K562 (cell line): ENCODE data around the gene MEAF6. TPM values are rescaled to one million over a fixed set of nuclear protein-coding genes. Genes with fewer than 3 reads are reported as not detected.

Experiments
- ATAC-seq: fragments of 200-7000 bp; cut with Tn5 transposase; 3 replicates; pipeline ENCODE4 v1.9.1; 2020; ENCODE audit warnings: moderate library complexity
- BruUV-seq: library from RNA; stranded (reverse); fragments of 400-500 nt; replicated peaks from 2 replicates; lab custom pipeline; 2021; lab: Mats Ljungman, UMichigan
- CTCF ChIA-PET: fragments of 300-600 bp; formaldehyde crosslinking; extraction: SDS; loops from one replicate; lab custom pipeline; 2021; ENCODE audit warnings: low intra/inter-chr PET ratio; lab: Yijun Ruan, JAX
- POLR2A ChIA-PET: fragments of 300-600, 350-650 bp; sonication (Branson Sonifier 250); formaldehyde crosslinking; extraction: SDS; loops from one replicate; lab custom pipeline; 2021; ENCODE audit warnings: antibody characterized with exemption, inconsistent platforms; lab: Yijun Ruan, JAX
- DNase-seq, 4 experiments: peaks; one replicate each; pipeline versions ENCODE4 v3.0.0 to v3.0.0-alpha.2; 2011 to 2018; ENCODE audit warnings: low spot score in 3 of 4, mixed read lengths in 3 of 4; ENCODE audit errors: extremely low read depth in 1 of 4
- FAIRE-seq: peaks from 2 replicates; lab custom pipeline; 2011; peaks lifted over from hg19 to GRCh38; lab: Jason Lieb, UNC
- H2AFZ ChIP-seq: 2 replicates; pipeline ENCODE4 v1.6.0; 2011; ENCODE audit warnings: low read depth, low read length, control low read depth, inconsistent platforms
- H3K27ac ChIP-seq: fragments of 200-600 bp; 3 replicates; pipeline ENCODE4 v1.8.0; 2011; ENCODE audit warnings: low read depth, mild to moderate bottlenecking, control low read depth, inconsistent platforms, low read length, moderate library complexity, mixed read lengths; ENCODE audit errors: extremely low read depth
- H3K27me3 ChIP-seq, 2 experiments: fragments of 300-600 bp in 1 of 2; 2 replicates in 1 of 2; 3 replicates in 1 of 2; pipeline versions ENCODE4 v1.6.0 to v1.8.0; 2011; ENCODE audit warnings: inconsistent platforms in 2 of 2, low read length in 2 of 2, mild to moderate bottlenecking in 1 of 2, mixed read lengths in 1 of 2, moderate library complexity in 1 of 2; ENCODE audit not compliant: control insufficient read depth in 2 of 2, insufficient read depth in 2 of 2
- H3K36me3 ChIP-seq: fragments of 300-600 bp; 3 replicates; pipeline ENCODE4 v1.8.0; 2011; ENCODE audit warnings: mild to moderate bottlenecking, low read length, inconsistent platforms; ENCODE audit not compliant: control insufficient read depth, insufficient read depth
- H3K4me1 ChIP-seq, 2 experiments: fragments of 200-600 bp in 1 of 2; replicated peaks in 1 of 2; 2 replicates in 1 of 2; 3 replicates in 1 of 2; pipeline versions ENCODE4 v1.5.1 to v1.8.0; 2011; ENCODE audit warnings: inconsistent platforms in 2 of 2, low read length in 2 of 2, mild to moderate bottlenecking in 1 of 2, mixed read lengths in 1 of 2, moderate library complexity in 1 of 2; ENCODE audit not compliant: control insufficient read depth in 2 of 2, insufficient read depth in 2 of 2
- H3K4me2 ChIP-seq: 2 replicates; pipeline ENCODE4 v1.6.1; 2011; ENCODE audit warnings: low read length, control low read depth, inconsistent platforms, mixed read lengths; ENCODE audit not compliant: insufficient read depth
- H3K4me3 ChIP-seq: fragments of 200-600 bp; sonication (generic), shearing (Covaris generic); 2 replicates; pipeline ENCODE4 v1.5.1; 2016; ENCODE audit warnings: control low read depth, inconsistent platforms
- H3K79me2 ChIP-seq: fragments of 200-600 bp; 3 replicates; pipeline ENCODE4 v1.8.0; 2011; ENCODE audit warnings: low read length, inconsistent platforms; ENCODE audit not compliant: control insufficient read depth, insufficient read depth
- H3K9ac ChIP-seq, 2 experiments: 2 replicates each; pipeline versions ENCODE4 v1.6.0 to v1.6.1; 2011; ENCODE audit warnings: low read depth in 2 of 2, low read length in 2 of 2, control low read depth in 1 of 2, inconsistent platforms in 1 of 2, mild to moderate bottlenecking in 1 of 2, mixed read lengths in 1 of 2; ENCODE audit not compliant: insufficient read depth in 1 of 2
- H3K9me1 ChIP-seq: one replicate; pipeline ENCODE4 v1.6.0; 2011; ENCODE audit warnings: inconsistent platforms, mild to moderate bottlenecking, low read length, moderate library complexity; ENCODE audit not compliant: control insufficient read depth, insufficient read depth
- H3K9me3 ChIP-seq: replicated peaks from 2 replicates; pipeline ENCODE4 v1.5.1; 2011; ENCODE audit warnings: low read depth, low read length, inconsistent platforms; ENCODE audit not compliant: control insufficient read depth, insufficient read depth
- H4K20me1 ChIP-seq: replicated peaks from 2 replicates; pipeline ENCODE4 v1.6.1; 2011; ENCODE audit warnings: low read length, inconsistent platforms, mixed read lengths; ENCODE audit not compliant: control insufficient read depth, insufficient read depth
- BRCA1 ChIP-seq, 2 experiments: fragments of 450-650 bp in 1 of 2; sonication (generic) in 1 of 2; formaldehyde crosslinking in 1 of 2; IDR thresholded peaks; 2 replicates each; pipeline versions ENCODE4 v1.5.0 to v1.6.1; 2017 to 2020; ENCODE audit warnings: mild to moderate bottlenecking in 1 of 2, missing genetic modification reagents in 1 of 2
- ETV6 ChIP-seq, 3 experiments: fragments of 150-350 bp in 1 of 3; sonication (generic) in 1 of 3; formaldehyde crosslinking in 1 of 3; IDR thresholded peaks; 2 replicates each; pipeline versions ENCODE4 v1.6.1 to v1.8.0; 2014 to 2022; ENCODE audit warnings: borderline replicate concordance in 2 of 3, low read depth in 2 of 3, antibody characterized with exemption in 1 of 3, low read length in 1 of 3, mild to moderate bottlenecking in 1 of 3, missing genetic modification reagents in 1 of 3
- GTF2A2 ChIP-seq: IDR thresholded peaks from 2 replicates; pipeline ENCODE4 v1.6.1; 2016; ENCODE audit warnings: mild to moderate bottlenecking, missing genetic modification characterization, missing compliant biosample characterization
- GTF2E2 ChIP-seq: fragments of 200-800 bp; sonication (Bioruptor generic); IDR thresholded peaks from 2 replicates; pipeline ENCODE4 v1.6.1; 2016; ENCODE audit warnings: missing genetic modification characterization, missing compliant biosample characterization
- HMGN3 ChIP-seq: IDR thresholded peaks from 2 replicates; pipeline ENCODE4 v1.6.1; 2011; ENCODE audit warnings: borderline replicate concordance, low read depth, mild to moderate bottlenecking, mixed read lengths, low read length; ENCODE audit not compliant: insufficient read length; ENCODE audit errors: extremely low read depth
- MXI1 ChIP-seq: IDR thresholded peaks from 2 replicates; pipeline ENCODE4 v1.6.1; 2011; ENCODE audit warnings: low read depth, mild to moderate bottlenecking, improper control_type of control experiment, low read length
- PCBP1 ChIP-seq: fragments of 200-400 bp; formaldehyde crosslinking; IDR thresholded peaks from 2 replicates; pipeline ENCODE4 v1.6.1; 2018; ENCODE audit warnings: mild to moderate bottlenecking, low read depth, low read length; ENCODE audit not compliant: poor library complexity, severe bottlenecking
- TBP ChIP-seq: optimal IDR thresholded peaks from 2 replicates; pipeline ENCODE3; 2011; ENCODE audit warnings: low read depth, low read length, improper control_type of control experiment
- TCF15 ChIP-seq: fragments of 250-450 bp; sonication (Bioruptor Pico); IDR thresholded peaks from 2 replicates; pipeline ENCODE4 v1.8.0; 2022; ENCODE audit warnings: moderate library complexity, mild to moderate bottlenecking, inconsistent platforms
- THRAP3 ChIP-seq: fragments of 450-650 bp; IDR thresholded peaks from 2 replicates; pipeline ENCODE4 v1.6.1; 2016; ENCODE audit warnings: mild to moderate bottlenecking, inconsistent platforms, borderline replicate concordance
- THRB ChIP-seq: fragments of 450-650 bp; formaldehyde crosslinking; conservative IDR thresholded peaks from 2 replicates; pipeline ENCODE4 v1.4.0; 2022; ENCODE audit warnings: mild to moderate bottlenecking, missing genetic modification characterization
- UBTF ChIP-seq, 2 experiments: IDR thresholded peaks; 2 replicates each; pipeline ENCODE4 v1.6.1; 2012; ENCODE audit warnings: improper control_type of control experiment in 2 of 2, low read depth in 2 of 2, low read length in 2 of 2, borderline replicate concordance in 1 of 2
- WGBS: fragments of 100-300 bp; shearing (Covaris generic); methylation state at CpG from one replicate; pipeline ENCODE4 v1.1.6; 2016; ENCODE audit warnings: low coverage, mixed read lengths; ENCODE audit not compliant: insufficient coverage; ENCODE audit errors: missing lambda C conversion rate; 5-methylcytosine and 5-hydroxymethylcytosine counted together
- in situ Hi-C: fragments of 300-500 bp; cut with MboI; formaldehyde crosslinking; loops from 4 replicates; pipeline ENCODE4 v1.15.0; 2018; ENCODE audit warnings: inconsistent platforms, mixed read lengths
- intact Hi-C: fragments of 100-400 bp; cut with micrococcal nuclease; formaldehyde crosslinking; loops from 2 replicates; pipeline ENCODE4 v1.14.2; 2022
- polyA plus RNA-seq, 8 experiments: library from polyadenylated mRNA; depleted of rRNA in 4 of 8; stranded (reverse) in 5 of 8; unstranded in 3 of 8; fragments of >200 nt; fragmentation: Nextera tagmentation in 2 of 8; fragmentation: Illumina TruSeq in 1 of 8; extraction: Ambion mirVana in 2 of 8; extraction: Trizol in 1 of 8; gene quantifications; 2 replicates each; pipeline versions ENCODE4 v1.2.1 to v1.2.3, GENCODE V29; 2011 to 2014; ENCODE audit warnings: inconsistent platforms in 1 of 8, missing spikeins in 1 of 8
- total RNA-seq, 7 experiments: library from RNA; depleted of rRNA in 6 of 7; stranded (reverse); fragments of >200 nt in 6 of 7; fragmentation: Illumina TruSeq in 2 of 7; extraction: Trizol in 2 of 7; gene quantifications; 2 replicates each; pipeline versions ENCODE4 v1.2.1 to v1.2.3, GENCODE V29; 2011 to 2021; ENCODE audit warnings: low replicate concordance in 1 of 7

The MEAF6 gene
- total and polyA plus RNA-seq, 9 of the 15 experiments (the other 6 are each of a cell fraction or from before 2014, with no cell fraction given): 55.0 to 151 (median 92.3) TPM

GRCh38 chr1:37474697-37475379 is 39.7 kb downstream of the MEAF6 start:
- FAIRE-seq (no peak), DNase-seq (peak in 2 of 4 experiments; percentile 52 to 53), ATAC-seq (peak; percentile 2)
- peak overlapping the region; percentile 91 for H2AFZ ChIP-seq
- WGBS: under 1% methylated on average over 27 of the region's 38 CpGs
- CTCF ChIA-PET: interaction anchor here (0.6 kb wide), 1 partner anchor 20 kb away, joined by 3 read pairs; no protein-coding TSS in a partner anchor
- peaks cover 40% of the 10 kb centered on the region for H4K20me1 ChIP-seq
- H3K9me1 ChIP-seq: peaks cover 7% of the 10 kb centered on the region
- H3K27ac ChIP-seq: peak overlapping the region; percentile 94
- in situ Hi-C loops (no loop called here), intact Hi-C loops (loop anchor here (10.0 kb wide), 1 partner anchor 80 kb away; the partner anchor contains the start of genes DNALI1 and SNIP1)
- POLR2A ChIA-PET: interaction anchor here (0.7 to 7.6 kb wide), 23 partner anchors 10 to 1324 kb away, joined by 3 to 118 read pairs (median 4); partner anchors contain the start of genes DNALI1, MEAF6 and RSPO1
- peak overlapping the region; percentile 77 for H3K4me3 ChIP-seq
- H3K4me1 ChIP-seq: peaks cover 57 to 69% of the 10 kb centered on the region in 2 experiments
- H3K9ac ChIP-seq: peak overlapping the region; percentile 86 to 98
- no peaks in the 10 kb centered on the region for H3K9me3 ChIP-seq
- H3K36me3 ChIP-seq: peaks cover 44% of the 10 kb centered on the region
- BruUV-seq: TSS peak; percentile 56
- 0 out of 5 replicates have a peak, but pooled peaks cover 0 to 3% of the 10 kb centered on the region in 2 experiments for H3K27me3 ChIP-seq
- H3K79me2 ChIP-seq: peaks cover 55% of the 10 kb centered on the region
- peak overlapping the region; percentile 96 for H3K4me2 ChIP-seq
- TF ChIP-seq UBTF (IDR thresholded peaks at IDR 0.05; ENCODE audit: borderline replicate concordance in 1 of 2, low read depth in 2 of 2, low read length in 2 of 2) (peak in 1 of 2 experiments; percentile 48; a peak in 1 of 4 replicates), TCF15 (CRISPR knock-in tag) (0 out of 2 replicates have a peak, but pooled peaks have one; percentile 29), ETV6 (IDR thresholded peaks at IDR 0.05; ENCODE audit: borderline replicate concordance in 1 of 2, low read depth in 2 of 2, low read length in 1 of 2) (no peak), ETV6 (CRISPR knock-in tag; IDR thresholded peaks at IDR 0.05; ENCODE audit: borderline replicate concordance) (no peak), THRAP3 (no peak), GTF2E2 (0 out of 2 replicates have a peak, but pooled peaks have one; percentile 67), TBP (peak; percentile 14), BRCA1 (IDR thresholded peaks at IDR 0.05) (no peak), BRCA1 (CRISPR knock-in tag; IDR thresholded peaks at IDR 0.05) (peak; percentile 73; the same call in 1 of the 2 replicates), THRB (CRISPR knock-in tag) (no peak), MXI1 (no peak), PCBP1 (peak; percentile 82), GTF2A2 (tag) (peak; percentile 84), HMGN3 (peak; percentile 54)
